HepG2 (cell line): Measurements from ENCODE around the gene VWA3B. TPM values are rescaled to one million over a fixed set of nuclear protein-coding genes. Genes with fewer than 3 reads are reported as not detected.

Experiments
- ATAC-seq: fragments of 200-7000 bp; cut with Tn5 transposase; 3 replicates; pipeline ENCODE4 v1.9.1; 2020; ENCODE audit warnings: mild to moderate bottlenecking, moderate library complexity
- BruUV-seq: library from RNA; stranded (reverse); fragments of 400-500 nt; replicated peaks from 2 replicates; lab custom pipeline; 2021; lab: Mats Ljungman, UMichigan
- CTCF ChIA-PET: fragments of 300-600 bp; formaldehyde crosslinking; extraction: SDS; loops from one replicate; lab custom pipeline; 2021; ENCODE audit warnings: low total read pairs, inconsistent platforms, low intra/inter-chr PET ratio; lab: Yijun Ruan, JAX
- POLR2A ChIA-PET: fragments of 350-600 bp; sonication (Branson Sonifier 250); formaldehyde crosslinking; loops from one replicate; lab custom pipeline; 2020; ENCODE audit warnings: antibody characterized with exemption, inconsistent platforms; lab: Yijun Ruan, JAX
- DNase-seq: peaks from one replicate; pipeline ENCODE4 v3.0.0-alpha.2; 2015; ENCODE audit warnings: low spot score
- FAIRE-seq: peaks from 3 replicates; lab custom pipeline; 2011; peaks lifted over from hg19 to GRCh38; lab: Jason Lieb, UNC
- H2AFZ ChIP-seq: one replicate; pipeline ENCODE4 v1.6.1; 2011; ENCODE audit warnings: low read length, inconsistent platforms
- H3K27ac ChIP-seq: fragments of 300-600 bp; 3 replicates; pipeline ENCODE4 v1.8.0; 2011; ENCODE audit warnings: mixed run types, mild to moderate bottlenecking, mixed read lengths, low read length, inconsistent platforms; ENCODE audit not compliant: insufficient read depth; ENCODE audit errors: extremely low read length
- H3K27me3 ChIP-seq, 2 experiments: fragments of 200-600 bp in 1 of 2; 2 replicates in 1 of 2; 3 replicates in 1 of 2; pipeline versions ENCODE4 v1.6.0 to v1.8.0; 2011; ENCODE audit warnings: low read length in 2 of 2, mild to moderate bottlenecking in 2 of 2, moderate library complexity in 2 of 2, inconsistent platforms in 1 of 2; ENCODE audit not compliant: insufficient read depth in 2 of 2, control insufficient read depth in 1 of 2
- H3K36me3 ChIP-seq, 2 experiments: fragments of 200-600 bp in 1 of 2; replicated peaks in 1 of 2; 2 replicates in 1 of 2; 3 replicates in 1 of 2; pipeline versions ENCODE4 v1.5.1 to v1.8.0; 2011; ENCODE audit warnings: low read length in 2 of 2, inconsistent platforms in 1 of 2; ENCODE audit not compliant: insufficient read depth in 2 of 2, control insufficient read depth in 1 of 2
- H3K4me1 ChIP-seq: 2 replicates; pipeline ENCODE4 v1.5.1; 2012; ENCODE audit warnings: low read length, inconsistent platforms; ENCODE audit not compliant: insufficient read depth
- H3K4me2 ChIP-seq: 2 replicates; pipeline ENCODE4 v1.6.0; 2011; ENCODE audit warnings: low read depth, low read length, inconsistent platforms
- H3K4me3 ChIP-seq, 3 experiments: fragments of 200-600 bp in 1 of 3; sonication (generic), shearing (Covaris generic) in 1 of 3; replicated peaks in 1 of 3; 2 replicates each; pipeline ENCODE4 v1.5.1; 2011 to 2016; ENCODE audit warnings: low read length in 3 of 3, inconsistent platforms in 2 of 3, low read depth in 2 of 3, mild to moderate bottlenecking in 2 of 3, control low read depth in 1 of 3, mixed read lengths in 1 of 3; ENCODE audit not compliant: insufficient read depth in 1 of 3
- H3K79me2 ChIP-seq: one replicate; pipeline ENCODE4 v1.6.1; 2011; ENCODE audit warnings: low read length, inconsistent platforms; ENCODE audit not compliant: insufficient read depth
- H3K9ac ChIP-seq: 2 replicates; pipeline ENCODE4 v1.6.0; 2011; ENCODE audit warnings: mild to moderate bottlenecking, low read depth, low read length, inconsistent platforms; ENCODE audit not compliant: insufficient read depth
- H3K9me3 ChIP-seq: 2 replicates; pipeline ENCODE4 v1.5.1; 2012; ENCODE audit warnings: mild to moderate bottlenecking, low read length
- H4K20me1 ChIP-seq: 2 replicates; pipeline ENCODE4 v1.6.0; 2011; ENCODE audit warnings: inconsistent platforms, mild to moderate bottlenecking, low read length, moderate library complexity; ENCODE audit not compliant: insufficient read depth
- CTCF ChIP-seq: sonication (generic); formaldehyde crosslinking; IDR thresholded peaks from 2 replicates; pipeline ENCODE4 v1.5.0; 2020; ENCODE audit warnings: mild to moderate bottlenecking, missing genetic modification reagents, moderate library complexity
- GFI1 ChIP-seq: sonication (generic); formaldehyde crosslinking; IDR thresholded peaks from 2 replicates; pipeline ENCODE4 v1.5.0; 2020; ENCODE audit warnings: missing genetic modification reagents, mild to moderate bottlenecking, borderline replicate concordance
- HIVEP1 ChIP-seq: sonication (generic); formaldehyde crosslinking; IDR thresholded peaks from 2 replicates; pipeline ENCODE4 v1.4.0; 2020; ENCODE audit warnings: mild to moderate bottlenecking, missing genetic modification reagents
- HNF4A ChIP-seq: sonication (generic); formaldehyde crosslinking; IDR thresholded peaks from 2 replicates; pipeline ENCODE4 v1.4.0; 2020; ENCODE audit warnings: missing genetic modification reagents
- IRF2 ChIP-seq: IDR thresholded peaks from 2 replicates; pipeline ENCODE4 v1.6.1; 2018; ENCODE audit warnings: missing genetic modification reagents, missing compliant biosample characterization
- ISL2 ChIP-seq: sonication (generic); formaldehyde crosslinking; IDR thresholded peaks from 2 replicates; pipeline ENCODE4 v1.5.0; 2020; ENCODE audit warnings: missing genetic modification reagents
- KLF16 ChIP-seq, 2 experiments: sonication (generic) in 1 of 2; formaldehyde crosslinking in 1 of 2; IDR thresholded peaks; 2 replicates each; pipeline versions ENCODE4 v1.6.1 to v1.8.0; 2016 to 2023; ENCODE audit warnings: missing genetic modification reagents in 2 of 2, missing compliant biosample characterization in 1 of 2
- MED8 ChIP-seq: sonication (generic); formaldehyde crosslinking; IDR thresholded peaks from 2 replicates; pipeline ENCODE4 v1.8.1; 2023; ENCODE audit warnings: mild to moderate bottlenecking, missing genetic modification reagents; ENCODE audit not compliant: insufficient replicate concordance
- NFE2L1 ChIP-seq: sonication (generic); formaldehyde crosslinking; IDR thresholded peaks from 2 replicates; pipeline ENCODE4 v1.4.0; 2020; ENCODE audit warnings: missing genetic modification reagents, mild to moderate bottlenecking, borderline replicate concordance
- SMAD1 ChIP-seq: sonication (generic); formaldehyde crosslinking; IDR thresholded peaks from 2 replicates; pipeline ENCODE4 v1.4.0; 2020; ENCODE audit warnings: missing genetic modification reagents, low read depth, mild to moderate bottlenecking, borderline replicate concordance
- SMYD3 ChIP-seq: sonication (generic); formaldehyde crosslinking; IDR thresholded peaks from 2 replicates; pipeline ENCODE4 v1.8.1; 2023; ENCODE audit warnings: mild to moderate bottlenecking, missing genetic modification reagents
- ZNF20 ChIP-seq: sonication (generic); formaldehyde crosslinking; IDR thresholded peaks from 2 replicates; pipeline ENCODE4 v1.4.0; 2020; ENCODE audit warnings: mild to moderate bottlenecking, moderate library complexity, missing genetic modification reagents
- ZNF354B ChIP-seq: sonication (generic); formaldehyde crosslinking; IDR thresholded peaks from 2 replicates; pipeline ENCODE4 v1.8.0; 2022; ENCODE audit warnings: mild to moderate bottlenecking, missing genetic modification reagents
- ZNF501 ChIP-seq: sonication (generic); formaldehyde crosslinking; IDR thresholded peaks from 2 replicates; pipeline ENCODE4 v1.5.1; 2020; ENCODE audit warnings: mild to moderate bottlenecking, moderate library complexity, missing genetic modification reagents
- ZNF879 ChIP-seq: sonication (generic); formaldehyde crosslinking; IDR thresholded peaks from 2 replicates; pipeline ENCODE4 v1.8.1; 2023; ENCODE audit warnings: missing genetic modification reagents
- ZSCAN25 ChIP-seq: sonication (generic); formaldehyde crosslinking; IDR thresholded peaks from 2 replicates; pipeline ENCODE4 v1.8.0; 2022; ENCODE audit warnings: mild to moderate bottlenecking, missing genetic modification reagents
- ZSCAN29 ChIP-seq: sonication (generic); formaldehyde crosslinking; conservative IDR thresholded peaks from 2 replicates; pipeline ENCODE4 v1.4.0; 2020; ENCODE audit warnings: mild to moderate bottlenecking, missing genetic modification reagents
- ZSCAN9 ChIP-seq: IDR thresholded peaks from 2 replicates; pipeline ENCODE4 v1.6.1; 2016; ENCODE audit warnings: borderline replicate concordance
- WGBS: methylation state at CpG from one replicate; pipeline ENCODE4 v1.1.6; 2017; ENCODE audit warnings: low lambda C conversion rate; 5-methylcytosine and 5-hydroxymethylcytosine counted together
- in situ Hi-C: cut with HindIII; loops from 2 replicates; pipeline ENCODE4 v1.10.0; 2017; ENCODE audit warnings: low pct_unique_long_range_greater_than_20kb; ENCODE audit not compliant: extremely low pct_ligation_motif_present
- intact Hi-C: fragments of 100-400 bp; cut with micrococcal nuclease; formaldehyde crosslinking; loops from one replicate; pipeline ENCODE4 v1.10.0; 2022; ENCODE audit not compliant: unreplicated experiment
- polyA plus RNA-seq, 8 experiments: library from polyadenylated mRNA; depleted of rRNA in 3 of 8; stranded (reverse) in 7 of 8; unstranded in 1 of 8; fragments of >200 nt; fragmentation: Illumina TruSeq in 4 of 8; extraction: Trizol in 4 of 8; gene quantifications; 2 replicates each; pipeline versions ENCODE4 v1.2.1 to v1.2.3, GENCODE V29; 2011 to 2016; ENCODE audit warnings: low read depth in 4 of 8, missing spikeins in 1 of 8, mixed read lengths in 1 of 8; ENCODE audit not compliant: insufficient read depth in 1 of 8
- total RNA-seq, 5 experiments: library from RNA; depleted of rRNA; stranded (reverse); fragments of >200 nt; fragmentation: Illumina TruSeq; extraction: Trizol; gene quantifications; 2 replicates each; pipeline ENCODE4 v1.2.3, GENCODE V29; 2016; ENCODE audit warnings: low read depth in 1 of 5

VWA3B gene
- total and polyA plus RNA-seq, 2 of the 13 experiments (the other 11 are each of a cell fraction or from before 2014, with no cell fraction given): not detected

- TF ChIP-seq ZNF354B (CRISPR knock-in tag) (no peak), ISL2 (CRISPR knock-in tag) (no peak), ZSCAN9 (CRISPR knock-in tag) (no peak), HNF4A (no peak), ZNF501 (no peak), HIVEP1 (CRISPR knock-in tag) (no peak)
These were observed 68.7 kb downstream of the VWA3B start (continued) for GRCh38 chr2:98155716-98156115.

GRCh38 chr2:98156304-98156703 is 69.3 kb downstream of the VWA3B start:
- no TSS peak for BruUV-seq
- no peak overlapping the region for H2AFZ ChIP-seq
- FAIRE-seq (no peak), ATAC-seq (no peak), DNase-seq (no peak)
- H3K79me2 ChIP-seq: no peaks in the 10 kb centered on the region
- H3K9ac ChIP-seq: no peak overlapping the region
- intact Hi-C loops (no loop called here), in situ Hi-C loops (loop anchor here (10.0 kb wide), 1 partner anchor 352 kb away; no protein-coding TSS in a partner anchor)
- H3K4me1 ChIP-seq: no peaks in the 10 kb centered on the region
- CTCF ChIA-PET: interaction anchor here (1.7 kb wide), 1 partner anchor 349 kb away, joined by 5 read pairs; no protein-coding TSS in a partner anchor
- TF ChIP-seq ZSCAN25: no peak
- no peaks in the 10 kb centered on the region for H4K20me1 ChIP-seq
- no peak overlapping the region for H3K4me2 ChIP-seq
- no peaks in the 10 kb centered on the region for H3K36me3 ChIP-seq
- POLR2A ChIA-PET: no interaction called here
- H3K27me3 ChIP-seq: peaks cover 2 to 28% of the 10 kb centered on the region in 2 experiments
- 63% methylated on average over 7 of the region's 7 CpGs for WGBS
- H3K27ac ChIP-seq: no peak overlapping the region
- H3K4me3 ChIP-seq: no peak overlapping the region
- H3K9me3 ChIP-seq: no peaks in the 10 kb centered on the region

- H3K27me3 ChIP-seq: peaks cover 2 to 26% of the 10 kb centered on the region in 2 experiments; a peak in 4 of 5 replicates
- no peak for TF ChIP-seq ZNF20 (CRISPR knock-in tag)
- no peak for TF ChIP-seq SMYD3 (CRISPR knock-in tag)
- no peak for TF ChIP-seq ZSCAN29 (CRISPR knock-in tag)
- no peak for TF ChIP-seq SMAD1 (CRISPR knock-in tag)
- TF ChIP-seq NFE2L1 (CRISPR knock-in tag): no peak
- no peak for TF ChIP-seq MED8 (CRISPR knock-in tag)
- no peak for TF ChIP-seq IRF2 (CRISPR knock-in tag)
- TF ChIP-seq CTCF (CRISPR knock-in tag): peak; percentile 58
- TF ChIP-seq KLF16 (CRISPR knock-in tag; IDR thresholded peaks at IDR 0.05): no peak
- TF ChIP-seq ZNF879: no peak
- TF ChIP-seq GFI1: no peak
These were observed 70.6 kb downstream of the VWA3B start for GRCh38 chr2:98157557-98157956.

More at GRCh38 chr2:98157557-98157956, 70.6 kb downstream of the VWA3B start:
- no peak overlapping the region for H3K4me3 ChIP-seq
- H3K36me3 ChIP-seq: no peaks in the 10 kb centered on the region
- no peaks in the 10 kb centered on the region for H3K79me2 ChIP-seq
- peak; percentile 80 for ATAC-seq
- 17% methylated on average over 8 of the region's 8 CpGs for WGBS
- BruUV-seq: no TSS peak
- POLR2A ChIA-PET: no interaction called here
- FAIRE-seq: peak; percentile 23
- no peak overlapping the region for H2AFZ ChIP-seq
- CTCF ChIA-PET: interaction anchor here (1.7 kb wide), 1 partner anchor 351 kb away, joined by 5 read pairs; no protein-coding TSS in a partner anchor
- no peaks in the 10 kb centered on the region for H3K9me3 ChIP-seq
- in situ Hi-C loops (loop anchor here (10.0 kb wide), 1 partner anchor 353 kb away; no protein-coding TSS in a partner anchor), intact Hi-C loops (loop anchor here (1.0 kb wide), 1 partner anchor 351 kb away; no protein-coding TSS in a partner anchor)
- DNase-seq: no peak
- no peaks in the 10 kb centered on the region for H3K4me1 ChIP-seq
- H3K4me2 ChIP-seq: no peak overlapping the region
- H3K9ac ChIP-seq: no peak overlapping the region
- H4K20me1 ChIP-seq: no peaks in the 10 kb centered on the region
- no peak overlapping the region for H3K27ac ChIP-seq
